ENCODE measurements around the gene POU3F1. TPM values are rescaled to one million over a fixed set of nuclear protein-coding genes. Genes with fewer than 3 reads are reported as not detected.
A peak's percentile ranks its signal among the peaks of the same experiment; 100 is the strongest.

The POU3F1 gene
- total and polyA plus RNA-seq, 10 of the 15 experiments (the other 5 are each of a cell fraction or from before 2014, with no cell fraction given) = 0.04 to 0.53 (median 0.10) TPM; not detected in 3

DNA sequence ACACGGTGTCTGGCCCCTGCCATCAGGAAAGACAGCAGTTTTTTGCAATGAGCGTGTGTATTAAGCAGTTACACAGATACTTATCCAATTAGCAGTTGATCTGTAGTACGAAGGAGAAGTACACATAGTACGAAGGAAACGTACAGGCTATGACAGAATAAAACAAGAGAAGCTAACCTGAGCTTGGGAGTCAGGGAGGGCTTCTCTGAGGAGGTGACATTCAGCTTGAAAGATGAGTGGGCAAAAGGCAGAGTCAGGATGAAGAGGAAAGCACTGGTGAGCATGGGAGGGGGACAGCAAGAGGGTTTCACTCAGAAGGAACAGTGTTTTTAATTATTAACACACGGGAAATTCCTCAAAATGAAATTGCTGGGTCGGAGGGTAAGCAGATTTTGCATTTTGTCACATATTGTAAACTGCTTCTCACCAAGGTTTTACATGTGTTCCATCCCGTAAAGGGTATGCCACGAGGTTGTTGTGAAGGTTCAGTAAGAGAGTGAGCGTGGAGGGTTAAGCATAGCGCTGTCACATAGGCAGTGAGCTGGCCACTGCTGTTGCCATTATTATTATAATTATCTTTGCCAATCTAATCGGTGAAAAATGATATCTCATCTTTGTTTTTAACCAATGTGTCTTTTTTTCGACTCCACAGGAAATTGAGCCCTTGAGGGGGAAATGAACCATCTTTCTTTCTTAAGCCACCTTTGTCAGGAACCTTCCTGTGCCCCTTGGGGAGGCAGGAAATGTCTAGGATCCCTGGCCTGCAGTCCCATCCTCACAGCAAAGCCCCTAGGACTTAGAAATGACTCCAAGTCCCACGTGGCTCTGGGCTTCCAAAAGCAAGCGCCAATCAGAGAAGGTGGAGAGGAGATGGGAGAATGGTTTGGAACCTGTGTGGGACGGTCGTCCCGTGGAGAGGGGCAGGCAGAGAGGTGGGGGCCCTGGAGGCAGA is 47.3 kb upstream of the POU3F1 start:
- H3K36me3 ChIP-seq (ENCODE audit: control insufficient read depth in 2 of 2, insufficient read depth in 2 of 2, low read length in 1 of 2) = no peaks in the 10 kb centered on the region
- no peaks in the 10 kb centered on the region for H3K4me1 ChIP-seq (ENCODE audit: control insufficient read depth, insufficient read depth, low read length)
- FAIRE-seq (no peak), DNase-seq (ENCODE audit: low read depth, low spot score) (no peak), ATAC-seq (peak; percentile 65)
- no peak overlapping the region for H3K4me2 ChIP-seq (ENCODE audit: control insufficient read depth, insufficient read depth)
- intact Hi-C loops (cut with micrococcal nuclease; ENCODE audit: unreplicated experiment) (no loop called here), in situ Hi-C loops (cut with MboI) (no loop called here)
- H3K27ac ChIP-seq (ENCODE audit: control insufficient read depth, insufficient read depth) = no peak overlapping the region
- H3K9me3 ChIP-seq (replicated peaks; ENCODE audit: control insufficient read depth, insufficient read depth, low read length) = no peaks in the 10 kb centered on the region
- H3K79me2 ChIP-seq (ENCODE audit: control insufficient read depth, insufficient read depth, low read length) = no peaks in the 10 kb centered on the region
- 18% methylated on average over 18 of the region's 18 CpGs for WGBS (ENCODE audit: insufficient coverage, insufficient replicate concordance, low lambda C conversion rate, missing lambda C conversion rate)
- ChIA-PET POLR2A (interaction anchor here (0.5 to 0.9 kb wide), 2 partner anchors 9 to 1076 kb away, joined by 3 to 4 read pairs; no protein-coding TSS in a partner anchor), RAD21 (ENCODE audit: unreplicated experiment) (interaction anchor here (0.9 kb wide), 1 partner anchor 66 kb away, joined by 3 read pairs; no protein-coding TSS in a partner anchor), CTCF (interaction anchor here (0.5 to 3.9 kb wide), 3 partner anchors 22 to 272 kb away, joined by 3 to 19 read pairs (median 4); no protein-coding TSS in a partner anchor), SMC1A (ENCODE audit: uncharacterized antibody, unreplicated experiment) (interaction anchor here (0.9 to 1.8 kb wide), 5 partner anchors 11 to 59 kb away, joined by 3 to 6 read pairs (median 3); no protein-coding TSS in a partner anchor)
- no peak overlapping the region for H3K9ac ChIP-seq (ENCODE audit: control insufficient read depth, insufficient read depth, low read length)
- 0 out of 2 replicates have a peak, but pooled peaks have one; percentile 70 for TF ChIP-seq SMARCA5 (IDR thresholded peaks at IDR 0.05)
- TF ChIP-seq IKZF2 (IDR thresholded peaks at IDR 0.05) = no peak; a peak in 1 of 4 replicates
- no peak for TF ChIP-seq RBBP5 (conservative IDR thresholded peaks at IDR 0.05)
- no peak for TF ChIP-seq MTA3 (IDR thresholded peaks at IDR 0.05; ENCODE audit: borderline replicate concordance, low read length)
- no peak for TF ChIP-seq FOXM1 (IDR thresholded peaks at IDR 0.05; ENCODE audit: low read depth, low read length)
- TF ChIP-seq, protein P1, sequence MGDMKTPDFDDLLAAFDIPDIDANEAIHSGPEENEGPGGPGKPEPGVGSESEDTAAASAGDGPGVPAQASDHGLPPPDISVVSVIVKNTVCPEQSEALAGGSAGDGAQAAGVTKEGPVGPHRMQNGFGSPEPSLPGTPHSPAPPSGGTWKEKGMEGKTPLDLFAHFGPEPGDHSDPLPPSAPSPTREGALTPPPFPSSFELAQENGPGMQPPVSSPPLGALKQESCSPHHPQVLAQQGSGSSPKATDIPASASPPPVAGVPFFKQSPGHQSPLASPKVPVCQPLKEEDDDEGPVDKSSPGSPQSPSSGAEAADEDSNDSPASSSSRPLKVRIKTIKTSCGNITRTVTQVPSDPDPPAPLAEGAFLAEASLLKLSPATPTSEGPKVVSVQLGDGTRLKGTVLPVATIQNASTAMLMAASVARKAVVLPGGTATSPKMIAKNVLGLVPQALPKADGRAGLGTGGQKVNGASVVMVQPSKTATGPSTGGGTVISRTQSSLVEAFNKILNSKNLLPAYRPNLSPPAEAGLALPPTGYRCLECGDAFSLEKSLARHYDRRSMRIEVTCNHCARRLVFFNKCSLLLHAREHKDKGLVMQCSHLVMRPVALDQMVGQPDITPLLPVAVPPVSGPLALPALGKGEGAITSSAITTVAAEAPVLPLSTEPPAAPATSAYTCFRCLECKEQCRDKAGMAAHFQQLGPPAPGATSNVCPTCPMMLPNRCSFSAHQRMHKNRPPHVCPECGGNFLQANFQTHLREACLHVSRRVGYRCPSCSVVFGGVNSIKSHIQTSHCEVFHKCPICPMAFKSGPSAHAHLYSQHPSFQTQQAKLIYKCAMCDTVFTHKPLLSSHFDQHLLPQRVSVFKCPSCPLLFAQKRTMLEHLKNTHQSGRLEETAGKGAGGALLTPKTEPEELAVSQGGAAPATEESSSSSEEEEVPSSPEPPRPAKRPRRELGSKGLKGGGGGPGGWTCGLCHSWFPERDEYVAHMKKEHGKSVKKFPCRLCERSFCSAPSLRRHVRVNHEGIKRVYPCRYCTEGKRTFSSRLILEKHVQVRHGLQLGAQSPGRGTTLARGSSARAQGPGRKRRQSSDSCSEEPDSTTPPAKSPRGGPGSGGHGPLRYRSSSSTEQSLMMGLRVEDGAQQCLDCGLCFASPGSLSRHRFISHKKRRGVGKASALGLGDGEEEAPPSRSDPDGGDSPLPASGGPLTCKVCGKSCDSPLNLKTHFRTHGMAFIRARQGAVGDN (IDR thresholded peaks at IDR 0.05) = 0 out of 2 replicates have a peak, but pooled peaks have one; percentile 20
- TF ChIP-seq NR2F1 (conservative IDR thresholded peaks at IDR 0.05) = no peak
- no peak for TF ChIP-seq GABPA (IDR thresholded peaks at IDR 0.05; ENCODE audit: low read depth)
- H3K27me3 ChIP-seq (replicated peaks in 1 of 2; ENCODE audit: control insufficient read depth in 2 of 2, insufficient read depth in 2 of 2, low read length in 1 of 2) = no peaks in the 10 kb centered on the region
- peak overlapping the region; percentile 20; the same call in 1 of the 2 replicates for H2AFZ ChIP-seq (ENCODE audit: control insufficient read depth, low read depth, low read length)
- no TSS peak for BruUV-seq (replicated peaks)
- H3K4me3 ChIP-seq = no peak overlapping the region
- H4K20me1 ChIP-seq (ENCODE audit: control insufficient read depth, insufficient read depth) = no peaks in the 10 kb centered on the region

Measured in GM12878 (cell line).